NCI-H226 (cell line): ENCODE measurements around the gene TAGAP.

ENCODE experiments used
- DNase-seq: peaks from one replicate; pipeline ENCODE4 v3.0.0-alpha.2; 2015

Gene TAGAP

GRCh38 chr6:159071843-159072769 lies 27.3 kb upstream of the TAGAP start:
- no peak for DNase-seq

GRCh38 chr6:159068904-159069578 lies 24.2 kb upstream of the TAGAP start:
- DNase-seq: no peak

- DNase-seq: no peak
These were observed 22.5 kb upstream of the TAGAP start for GRCh38 chr6:159067334-159067733.

- DNase-seq: no peak
These were observed 21.7 kb upstream of the TAGAP start for GRCh38 chr6:159066483-159066882.

- DNase-seq: no peak
These were observed 21.1 kb upstream of the TAGAP start for GRCh38 chr6:159065759-159066329.

GRCh38 chr6:159065091-159065490 lies 20.3 kb upstream of the TAGAP start:
- DNase-seq: no peak

GRCh38 chr6:159064477-159064876 lies 19.7 kb upstream of the TAGAP start:
- DNase-seq: no peak

GRCh38 chr6:159063549-159063948 lies 18.8 kb upstream of the TAGAP start:
- DNase-seq: no peak

- DNase-seq: no peak
These were observed 18.2 kb upstream of the TAGAP start for GRCh38 chr6:159062976-159063375.

- no peak for DNase-seq
These were observed 17.8 kb upstream of the TAGAP start for GRCh38 chr6:159062564-159062945.

- DNase-seq: no peak
These were observed 17.2 kb upstream of the TAGAP start for GRCh38 chr6:159061805-159062563.

- no peak for DNase-seq
These were observed 16.4 kb upstream of the TAGAP start for GRCh38 chr6:159061146-159061545.

GRCh38 chr6:159059885-159060506 lies 15.2 kb upstream of the TAGAP start:
- DNase-seq: no peak

- no peak for DNase-seq
These were observed 14.3 kb upstream of the TAGAP start for GRCh38 chr6:159059141-159059540.

- DNase-seq: no peak
These were observed 12.1 kb upstream of the TAGAP start for GRCh38 chr6:159056899-159057298.

GRCh38 chr6:159056432-159056831 lies 11.6 kb upstream of the TAGAP start:
- no peak for DNase-seq

- DNase-seq: no peak
These were observed 11.2 kb upstream of the TAGAP start for GRCh38 chr6:159056003-159056402.

- DNase-seq: no peak
These were observed 9.1 kb upstream of the TAGAP start for GRCh38 chr6:159053781-159054398.

GRCh38 chr6:159052720-159053119 lies 7.9 kb upstream of the TAGAP start:
- DNase-seq: no peak

- DNase-seq: no peak
These were observed 3.3 kb upstream of the TAGAP start for GRCh38 chr6:159047891-159048685.

GRCh38 chr6:159045801-159046200 lies 1.0 kb upstream of the TAGAP start:
- DNase-seq: no peak
